Activated T-cell treated with anti-CD3 and anti-CD28 coated beads for 48 hours (primary cell): ENCODE results near the gene DYNC2LI1.

Experiments
- DNase-seq: peaks from one replicate; pipeline ENCODE4 v3.0.0-alpha.2; 2020; ENCODE audit warnings: low read depth

The DYNC2LI1 gene

DNA sequence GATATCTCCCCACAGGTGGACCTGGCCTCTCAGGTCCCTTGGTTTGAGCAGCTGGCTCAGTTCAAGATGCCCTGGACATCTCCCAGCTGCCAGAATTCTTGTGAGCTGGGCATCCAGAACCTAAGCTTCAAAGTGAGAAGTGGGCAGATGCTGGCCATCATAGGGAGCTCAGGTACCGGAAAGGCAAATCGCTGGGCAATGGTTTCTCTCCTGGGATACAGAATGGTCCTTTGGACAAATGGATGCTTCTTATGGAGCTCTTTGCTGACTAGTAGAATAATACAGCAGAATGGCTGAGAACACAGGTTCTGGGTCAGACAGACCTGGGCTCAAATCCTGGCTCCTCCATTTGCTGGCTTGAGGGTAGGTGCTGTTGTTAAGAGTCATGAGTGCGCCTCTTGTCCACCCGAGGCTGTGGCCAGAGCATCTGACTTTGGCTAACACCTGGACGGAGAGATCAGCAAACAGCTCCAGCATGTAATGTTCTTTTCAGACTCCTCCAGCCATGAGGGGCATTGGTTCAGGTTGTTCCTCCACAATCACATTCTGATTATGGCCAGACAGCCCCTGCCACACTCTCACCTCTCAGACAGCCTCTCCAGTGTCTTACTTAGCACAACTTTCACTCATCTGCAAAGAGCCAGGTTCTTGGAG, 72.4 kb downstream of the DYNC2LI1 start:
- DNase-seq = no peak

- no peak for DNase-seq
These were observed 74.4 kb downstream of the DYNC2LI1 start for GRCh38 chr2:43848214-43848613.

DNA sequence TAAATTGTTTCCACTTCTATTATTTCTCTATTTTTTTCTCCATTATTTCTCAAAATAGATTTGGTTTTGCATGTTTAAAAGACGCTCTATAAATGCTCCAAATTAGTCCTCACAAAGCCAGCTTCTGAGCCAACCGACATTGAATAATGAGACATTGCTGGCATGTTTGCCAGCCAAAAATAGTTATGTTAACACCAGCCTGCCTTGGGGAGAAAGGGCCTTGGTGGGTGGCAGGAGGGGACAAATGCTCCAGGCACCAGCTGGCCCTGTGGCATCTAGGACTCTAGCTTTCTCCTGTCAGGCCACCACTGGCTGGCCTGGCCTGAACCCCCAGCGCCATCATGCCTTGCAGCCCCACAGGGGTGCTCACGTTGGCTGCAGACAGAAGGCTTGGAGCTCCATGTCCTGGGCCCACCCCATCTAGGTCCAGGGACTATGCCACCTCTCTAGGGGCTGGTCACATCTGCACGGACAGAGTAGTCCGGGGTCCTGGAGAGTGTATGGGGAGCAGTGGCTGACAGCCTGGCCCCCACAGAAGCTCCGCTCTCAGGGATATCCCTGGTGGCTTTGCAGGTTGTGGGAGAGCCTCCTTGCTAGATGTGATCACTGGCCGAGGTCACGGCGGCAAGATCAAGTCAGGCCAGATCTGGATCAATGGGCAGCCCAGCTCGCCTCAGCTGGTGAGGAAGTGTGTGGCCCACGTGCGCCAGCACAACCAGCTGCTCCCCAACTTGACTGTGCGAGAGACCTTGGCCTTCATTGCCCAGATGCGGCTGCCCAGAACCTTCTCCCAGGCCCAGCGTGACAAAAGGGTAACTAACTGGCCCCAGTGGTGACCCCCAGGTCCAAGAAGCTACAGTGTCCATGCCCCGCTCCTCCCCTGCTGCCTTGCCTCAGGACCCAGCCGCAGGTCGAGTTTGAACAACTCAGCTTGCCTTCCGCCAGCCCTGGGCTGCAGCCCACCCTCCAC, 77.5 kb downstream of the DYNC2LI1 start:
- DNase-seq = no peak

- no peak for DNase-seq
These were observed 78.4 kb downstream of the DYNC2LI1 start for GRCh38 chr2:43852196-43852730.

DNA sequence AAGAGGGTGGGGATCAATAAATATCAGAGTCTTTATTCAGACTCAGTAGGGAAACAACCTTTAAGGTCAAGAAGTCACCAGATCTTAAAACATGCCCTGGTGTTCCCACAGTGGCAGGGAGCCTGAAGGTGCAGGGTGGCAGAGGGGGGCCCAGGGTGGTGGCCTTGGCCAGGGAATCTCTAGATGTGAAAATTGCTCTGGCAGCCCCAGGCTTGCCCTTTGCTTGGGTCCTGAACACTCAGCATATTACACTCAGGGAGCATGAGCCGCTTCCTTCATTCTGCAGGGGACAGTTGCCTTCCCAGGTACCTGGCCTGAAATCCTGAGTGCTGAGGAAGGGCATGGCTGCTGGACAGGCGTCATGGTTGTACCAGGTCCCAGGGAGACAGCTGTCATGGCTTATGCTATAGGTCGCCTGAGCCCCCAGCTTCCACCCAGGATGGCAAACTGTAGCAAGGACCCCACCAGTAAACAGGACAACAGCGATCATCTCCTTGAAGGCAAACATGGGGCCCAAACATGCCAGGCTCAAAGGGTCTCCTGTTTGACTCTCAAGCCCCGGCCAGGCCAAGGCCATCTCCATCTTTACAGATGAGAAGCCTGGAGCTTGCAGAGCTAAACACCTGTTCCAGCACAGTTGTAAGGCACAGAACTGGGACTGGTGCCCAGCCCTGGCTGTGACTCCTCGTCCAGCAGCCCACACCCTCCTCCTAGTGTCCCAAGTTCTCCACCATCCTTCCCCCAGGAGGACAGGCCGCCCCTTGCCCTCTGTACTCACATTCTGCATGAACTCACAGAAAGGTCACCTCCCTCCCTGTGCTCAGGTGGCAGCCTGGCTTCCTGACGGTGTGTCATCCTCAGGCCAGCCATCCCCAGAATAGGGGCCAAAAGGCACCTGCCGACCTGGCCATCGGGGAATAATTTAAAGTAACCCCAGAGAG, 79.6 kb downstream of the DYNC2LI1 start:
- DNase-seq = no peak

DNA sequence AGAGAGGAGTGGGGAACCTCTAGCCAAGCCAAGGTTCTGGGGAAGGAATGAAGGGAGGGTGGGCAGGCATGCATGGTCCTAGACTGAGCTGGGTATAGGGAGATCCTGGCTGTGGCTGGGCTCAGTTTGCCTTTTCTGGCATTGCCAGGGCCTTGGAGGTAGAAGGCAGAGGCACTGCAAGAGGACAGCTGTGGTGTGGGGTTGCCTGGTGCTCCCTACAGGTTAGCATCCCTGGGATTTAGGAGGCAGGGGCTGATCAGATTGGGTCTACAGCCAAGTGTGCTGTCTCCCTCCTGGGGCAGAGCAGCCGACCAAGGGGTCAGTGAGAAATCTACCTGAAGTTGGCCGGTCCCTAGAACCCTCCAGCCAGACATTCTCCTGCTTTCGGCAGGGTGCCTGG, 80.8 kb downstream of the DYNC2LI1 start:
- DNase-seq = no peak

DNA sequence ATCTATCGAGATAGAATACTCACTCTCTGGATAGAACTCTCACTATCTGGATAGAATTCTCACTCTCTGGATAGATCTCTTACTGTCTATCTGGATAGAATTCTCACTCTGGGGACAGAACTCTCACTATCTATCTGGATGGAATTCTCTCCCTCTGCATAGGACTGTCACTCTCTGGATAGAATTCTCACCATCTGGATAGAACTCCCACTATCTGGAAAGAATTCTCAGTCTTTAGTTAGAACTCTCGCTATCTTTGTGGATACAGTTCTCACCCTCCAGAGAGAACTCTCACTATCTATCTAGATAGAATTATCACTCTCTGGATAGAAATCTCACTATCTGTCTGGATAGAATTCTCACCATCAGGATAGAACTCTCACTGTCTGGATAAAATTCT, 81.5 kb downstream of the DYNC2LI1 start:
- no peak for DNase-seq
